SK-N-SH (cell line): ENCODE data around the gene RNF212.
"Not testable (repeated sequence)": the region's sequence is repeated elsewhere in the genome, so short reads cannot be mapped to it uniquely, and the experiment has no call there.

Source experiments
- CTCF ChIP-seq: fragments of 200-600 bp; sonication (generic); IDR thresholded peaks from 2 replicates; pipeline ENCODE4 v1.6.1; 2017; ENCODE audit warnings: antibody characterized with exemption, mild to moderate bottlenecking, moderate library complexity
- EP300 ChIP-seq, 2 experiments: IDR thresholded peaks; 2 replicates each; pipeline versions ENCODE4 v1.4.0 to v1.6.1; 2012; ENCODE audit warnings: borderline replicate concordance in 1 of 2, low read depth in 1 of 2, low read length in 1 of 2
- FOXM1 ChIP-seq: IDR thresholded peaks from 2 replicates; pipeline ENCODE4 v1.4.0; 2012; ENCODE audit warnings: low read depth, mild to moderate bottlenecking
- GATA2 ChIP-seq: sonication (generic); formaldehyde crosslinking; IDR thresholded peaks from 2 replicates; pipeline ENCODE4 v1.5.0; 2020; ENCODE audit warnings: mild to moderate bottlenecking, missing genetic modification reagents
- JUND ChIP-seq: IDR thresholded peaks from 2 replicates; pipeline ENCODE4 v1.4.0; 2012
- NFIC ChIP-seq: IDR thresholded peaks from 2 replicates; pipeline ENCODE4 v1.4.0; 2012; ENCODE audit warnings: borderline replicate concordance
- POLR2AphosphoS5 ChIP-seq: IDR thresholded peaks from 2 replicates; pipeline ENCODE4 v1.6.1; 2012; ENCODE audit warnings: low read depth, low read length
- RCOR1 ChIP-seq: fragments of 150-350 bp; IDR thresholded peaks from 2 replicates; pipeline ENCODE4 v1.6.1; 2017; ENCODE audit warnings: antibody characterized with exemption, low read length
- REST ChIP-seq: IDR thresholded peaks from 2 replicates; pipeline ENCODE4 v1.6.1; 2012; ENCODE audit warnings: mild to moderate bottlenecking, low read depth, low read length, moderate library complexity
- TCF12 ChIP-seq: IDR thresholded peaks from 2 replicates; pipeline ENCODE4 v1.4.0; 2012
- YY1 ChIP-seq: IDR thresholded peaks from 2 replicates; pipeline ENCODE4 v1.4.0; 2012; ENCODE audit warnings: low read depth, mild to moderate bottlenecking

GRCh38 chr4:1046581-1047011, 66.8 kb downstream of the RNF212 start:
- not testable (repeated sequence) for TF ChIP-seq JUND; CTCF; YY1; NFIC; POLR2AphosphoS5; FOXM1; EP300 (IDR thresholded peaks at IDR 0.05; ENCODE audit: borderline replicate concordance in 1 of 2, low read depth in 1 of 2, low read length in 1 of 2); GATA2 (CRISPR knock-in tag); TCF12; RCOR1
- TF ChIP-seq REST = peak; percentile 33; the same call in 1 of the 2 replicates
